ENCODE data around the gene WDR17. TPM values are rescaled to one million over a fixed set of nuclear protein-coding genes. Genes with fewer than 3 reads are reported as not detected.

Gene WDR17
- total and polyA plus RNA-seq, 2 of the 13 experiments (the other 11 are each of a cell fraction or from before 2014, with no cell fraction given) = not detected

DNA sequence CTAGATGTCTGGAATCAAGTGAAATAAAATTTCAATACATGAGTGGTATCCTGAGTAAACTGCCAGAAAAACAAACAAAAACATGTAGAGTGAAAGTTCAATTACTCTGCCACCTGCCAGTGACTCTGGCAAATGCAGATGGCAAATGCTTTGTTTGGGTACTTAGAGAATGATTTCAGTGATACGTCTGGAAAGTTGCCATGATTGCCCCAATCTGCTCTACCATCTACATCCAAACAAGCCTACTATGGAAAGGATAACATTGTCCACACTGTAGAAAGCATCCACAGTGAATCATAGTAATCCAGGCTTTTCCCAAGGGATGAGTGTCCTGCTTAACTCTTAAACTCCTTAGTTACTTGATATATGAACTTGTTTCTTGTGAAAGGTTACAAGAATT is 126.3 kb downstream of the WDR17 start:
- FAIRE-seq (no peak), DNase-seq (ENCODE audit: low spot score) (no peak), ATAC-seq (no peak)
- Histone ChIP-seq H3K9ac (ENCODE audit: insufficient read depth, low read depth, low read length) (no peak overlapping the region), H3K4me2 (ENCODE audit: low read depth, low read length) (no peak overlapping the region), H3K4me1 (ENCODE audit: insufficient read depth, low read length) (no peaks in the 10 kb centered on the region; the same call in 1 of the 2 replicates), H3K4me3 (replicated peaks in 1 of 3; ENCODE audit: insufficient read depth in 1 of 3, low read depth in 2 of 3, low read length in 3 of 3) (no peak overlapping the region), H2AFZ (ENCODE audit: low read length) (no peak overlapping the region), H3K27me3 (ENCODE audit: control insufficient read depth in 1 of 2, insufficient read depth in 2 of 2, low read length in 2 of 2) (peaks cover 0 to 10% of the 10 kb centered on the region in 2 experiments; a peak in 1 of 5 replicates), H3K79me2 (ENCODE audit: insufficient read depth, low read length) (no peaks in the 10 kb centered on the region), H4K20me1 (ENCODE audit: insufficient read depth, low read length) (no peaks in the 10 kb centered on the region), H3K36me3 (replicated peaks in 1 of 2; ENCODE audit: control insufficient read depth in 1 of 2, insufficient read depth in 2 of 2, low read length in 2 of 2) (no peaks in the 10 kb centered on the region), H3K9me3 (ENCODE audit: low read length) (no peaks in the 10 kb centered on the region), H3K27ac (ENCODE audit: extremely low read length, insufficient read depth, low read length) (no peak overlapping the region)
- 0% methylated on average over 1 of the region's 1 CpG for WGBS (ENCODE audit: low lambda C conversion rate)
- ChIA-PET POLR2A (no interaction called here), CTCF (ENCODE audit: low intra/inter-chr PET ratio, low total read pairs) (no interaction called here)
- TF ChIP-seq SOX6 (IDR thresholded peaks at IDR 0.05) (no peak), SOX6 (CRISPR knock-in tag; IDR thresholded peaks at IDR 0.05) (no peak), BRCA1 (CRISPR knock-in tag; IDR thresholded peaks at IDR 0.05) (no peak)
- TF ChIP-seq, protein P1, sequence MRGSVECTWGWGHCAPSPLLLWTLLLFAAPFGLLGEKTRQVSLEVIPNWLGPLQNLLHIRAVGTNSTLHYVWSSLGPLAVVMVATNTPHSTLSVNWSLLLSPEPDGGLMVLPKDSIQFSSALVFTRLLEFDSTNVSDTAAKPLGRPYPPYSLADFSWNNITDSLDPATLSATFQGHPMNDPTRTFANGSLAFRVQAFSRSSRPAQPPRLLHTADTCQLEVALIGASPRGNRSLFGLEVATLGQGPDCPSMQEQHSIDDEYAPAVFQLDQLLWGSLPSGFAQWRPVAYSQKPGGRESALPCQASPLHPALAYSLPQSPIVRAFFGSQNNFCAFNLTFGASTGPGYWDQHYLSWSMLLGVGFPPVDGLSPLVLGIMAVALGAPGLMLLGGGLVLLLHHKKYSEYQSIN (CRISPR knock-in tag; IDR thresholded peaks at IDR 0.05; ENCODE audit: borderline replicate concordance) = no peak
- TF ChIP-seq, protein P2, sequence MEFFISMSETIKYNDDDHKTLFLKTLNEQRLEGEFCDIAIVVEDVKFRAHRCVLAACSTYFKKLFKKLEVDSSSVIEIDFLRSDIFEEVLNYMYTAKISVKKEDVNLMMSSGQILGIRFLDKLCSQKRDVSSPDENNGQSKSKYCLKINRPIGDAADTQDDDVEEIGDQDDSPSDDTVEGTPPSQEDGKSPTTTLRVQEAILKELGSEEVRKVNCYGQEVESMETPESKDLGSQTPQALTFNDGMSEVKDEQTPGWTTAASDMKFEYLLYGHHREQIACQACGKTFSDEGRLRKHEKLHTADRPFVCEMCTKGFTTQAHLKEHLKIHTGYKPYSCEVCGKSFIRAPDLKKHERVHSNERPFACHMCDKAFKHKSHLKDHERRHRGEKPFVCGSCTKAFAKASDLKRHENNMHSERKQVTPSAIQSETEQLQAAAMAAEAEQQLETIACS (CRISPR knock-in tag; IDR thresholded peaks at IDR 0.05) = no peak
- TF ChIP-seq, protein P3, sequence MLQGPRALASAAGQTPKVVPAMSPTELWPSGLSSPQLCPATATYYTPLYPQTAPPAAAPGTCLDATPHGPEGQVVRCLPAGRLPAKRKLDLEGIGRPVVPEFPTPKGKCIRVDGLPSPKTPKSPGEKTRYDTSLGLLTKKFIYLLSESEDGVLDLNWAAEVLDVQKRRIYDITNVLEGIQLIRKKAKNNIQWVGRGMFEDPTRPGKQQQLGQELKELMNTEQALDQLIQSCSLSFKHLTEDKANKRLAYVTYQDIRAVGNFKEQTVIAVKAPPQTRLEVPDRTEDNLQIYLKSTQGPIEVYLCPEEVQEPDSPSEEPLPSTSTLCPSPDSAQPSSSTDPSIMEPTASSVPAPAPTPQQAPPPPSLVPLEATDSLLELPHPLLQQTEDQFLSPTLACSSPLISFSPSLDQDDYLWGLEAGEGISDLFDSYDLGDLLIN (CRISPR knock-in tag; IDR thresholded peaks at IDR 0.05; ENCODE audit: borderline replicate concordance) = no peak
- no TSS peak for BruUV-seq (replicated peaks)
- intact Hi-C loops (cut with micrococcal nuclease; ENCODE audit: unreplicated experiment) (no loop called here), in situ Hi-C loops (cut with HindIII; ENCODE audit: extremely low pct_ligation_motif_present, low pct_unique_long_range_greater_than_20kb) (loop anchor here (10.0 kb wide), 1 partner anchor 123 kb away; the partner anchor contains the start of gene SPCS3)
